ENCODE results near the gene SLK.

SLK gene

DNA sequence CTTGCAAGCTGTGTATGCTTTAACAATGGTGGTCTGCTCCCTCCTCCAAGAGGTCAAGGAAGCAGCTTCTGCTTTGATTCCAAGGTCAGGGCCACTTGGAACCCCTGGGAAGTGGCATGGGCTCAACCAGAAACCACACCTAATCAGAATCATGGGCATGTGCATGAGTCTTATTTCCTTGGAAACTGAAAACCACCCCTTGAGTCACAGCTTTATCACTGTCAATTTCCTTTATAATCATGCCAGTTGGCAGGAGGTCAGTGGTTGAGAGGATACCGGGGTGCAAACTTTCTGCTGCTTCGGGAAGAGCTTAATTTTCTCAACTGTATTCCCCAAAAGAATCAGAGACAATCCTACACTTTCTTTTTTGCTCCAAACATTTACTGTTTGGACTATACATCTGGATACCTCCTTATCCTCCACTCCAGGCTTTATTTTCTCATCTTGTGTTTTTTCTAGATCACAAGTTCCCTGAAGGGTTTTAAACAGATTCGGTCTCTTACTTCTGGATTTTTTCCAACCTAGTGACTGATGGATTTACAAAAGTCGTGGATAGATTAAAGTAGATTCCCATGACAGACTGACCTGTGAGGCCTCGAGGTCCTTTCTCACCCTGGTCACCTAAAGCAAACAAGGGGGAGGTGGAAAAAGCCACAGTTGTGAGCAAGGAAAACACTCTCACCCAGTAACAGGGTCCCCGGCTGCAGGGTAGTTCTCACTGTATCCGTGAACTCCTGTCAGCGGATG lies 82.7 kb downstream of the SLK start:
- in situ Hi-C loops (cut with HindIII; ENCODE audit: low sequenced_read_pairs): no loop called here
- TF ChIP-seq, protein P1, sequence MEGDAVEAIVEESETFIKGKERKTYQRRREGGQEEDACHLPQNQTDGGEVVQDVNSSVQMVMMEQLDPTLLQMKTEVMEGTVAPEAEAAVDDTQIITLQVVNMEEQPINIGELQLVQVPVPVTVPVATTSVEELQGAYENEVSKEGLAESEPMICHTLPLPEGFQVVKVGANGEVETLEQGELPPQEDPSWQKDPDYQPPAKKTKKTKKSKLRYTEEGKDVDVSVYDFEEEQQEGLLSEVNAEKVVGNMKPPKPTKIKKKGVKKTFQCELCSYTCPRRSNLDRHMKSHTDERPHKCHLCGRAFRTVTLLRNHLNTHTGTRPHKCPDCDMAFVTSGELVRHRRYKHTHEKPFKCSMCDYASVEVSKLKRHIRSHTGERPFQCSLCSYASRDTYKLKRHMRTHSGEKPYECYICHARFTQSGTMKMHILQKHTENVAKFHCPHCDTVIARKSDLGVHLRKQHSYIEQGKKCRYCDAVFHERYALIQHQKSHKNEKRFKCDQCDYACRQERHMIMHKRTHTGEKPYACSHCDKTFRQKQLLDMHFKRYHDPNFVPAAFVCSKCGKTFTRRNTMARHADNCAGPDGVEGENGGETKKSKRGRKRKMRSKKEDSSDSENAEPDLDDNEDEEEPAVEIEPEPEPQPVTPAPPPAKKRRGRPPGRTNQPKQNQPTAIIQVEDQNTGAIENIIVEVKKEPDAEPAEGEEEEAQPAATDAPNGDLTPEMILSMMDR (IDR thresholded peaks at IDR 0.05; ENCODE audit: low read depth, low read length): no peak
- peak; percentile 67 for DNase-seq (ENCODE audit: low read depth, low spot score)
- H3K4me3 ChIP-seq (ENCODE audit: low read depth, low read length): no peak overlapping the region

DNA sequence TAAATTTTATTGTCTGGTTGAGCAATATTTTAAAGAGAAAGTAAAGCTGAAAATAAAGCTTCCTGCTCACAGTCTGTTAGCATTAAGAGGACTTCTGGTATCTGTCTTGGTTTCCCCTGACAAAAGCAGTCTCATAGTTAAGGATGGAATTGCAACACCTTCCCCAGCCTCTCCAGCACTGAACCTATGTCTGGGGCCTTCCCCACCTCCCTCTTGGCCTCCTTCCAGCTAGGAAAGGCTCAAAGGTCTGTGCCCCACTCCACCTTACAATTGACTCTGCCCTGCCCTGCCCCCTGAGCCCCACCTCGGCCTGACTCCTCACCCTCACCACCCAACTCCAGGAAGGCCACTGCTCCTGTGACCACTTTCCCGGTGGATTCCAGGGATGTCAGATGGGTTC lies 85.5 kb downstream of the SLK start:
- in situ Hi-C loops (cut with HindIII; ENCODE audit: low sequenced_read_pairs): no loop called here
- DNase-seq (ENCODE audit: low read depth, low spot score): no peak
- no peak overlapping the region for H3K4me3 ChIP-seq (ENCODE audit: low read depth, low read length)
- TF ChIP-seq, protein P1 (IDR thresholded peaks at IDR 0.05; ENCODE audit: low read depth, low read length): no peak

DNA sequence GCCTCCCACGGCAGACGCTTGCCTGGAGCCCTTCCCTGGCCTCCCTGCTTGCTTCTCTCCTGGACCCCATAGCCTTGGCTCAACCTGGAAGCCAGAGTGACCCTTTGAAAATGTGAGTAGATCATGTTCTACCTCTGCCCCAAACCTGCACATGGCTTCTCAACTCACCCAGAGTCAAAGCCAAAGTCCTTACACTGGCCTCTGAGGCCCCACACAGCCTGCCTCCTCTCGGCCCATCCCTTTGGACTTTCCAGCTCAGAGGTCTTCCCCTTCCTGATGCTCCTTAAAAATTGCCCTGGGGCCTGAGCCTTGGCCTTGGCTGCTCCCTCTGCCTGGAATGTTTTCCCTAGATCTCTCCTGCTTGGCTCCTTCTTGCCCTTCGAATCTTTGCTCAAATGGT lies 86.3 kb downstream of the SLK start:
- in situ Hi-C loops (cut with HindIII; ENCODE audit: low sequenced_read_pairs): no loop called here
- H3K4me3 ChIP-seq (ENCODE audit: low read depth, low read length): no peak overlapping the region
- no peak for DNase-seq (ENCODE audit: low read depth, low spot score)
- TF ChIP-seq, protein P1 (IDR thresholded peaks at IDR 0.05; ENCODE audit: low read depth, low read length): no peak

DNA sequence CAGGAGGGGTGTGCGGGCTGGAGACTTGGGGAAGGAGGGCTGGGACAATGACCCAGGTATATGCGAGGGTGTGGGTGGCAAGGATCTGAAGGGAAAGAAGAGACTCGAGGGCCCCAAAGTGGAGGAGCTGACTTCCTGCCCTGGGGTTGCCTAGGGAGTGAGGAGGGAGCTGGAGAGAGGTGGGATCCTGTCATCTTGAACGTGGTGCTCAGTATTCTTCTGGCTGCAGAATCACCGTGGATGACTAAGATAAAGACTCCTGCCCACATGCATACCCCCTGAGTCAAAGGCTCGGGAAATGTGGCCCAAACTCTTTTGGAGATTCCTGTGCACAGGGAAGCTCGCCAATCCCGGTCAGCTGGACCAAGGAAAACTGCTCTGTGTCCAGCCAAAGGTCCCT lies 87.5 kb downstream of the SLK start:
- peak; percentile 23 for DNase-seq (ENCODE audit: low read depth, low spot score)
- in situ Hi-C loops (cut with HindIII; ENCODE audit: low sequenced_read_pairs): no loop called here
- TF ChIP-seq, protein P1 (IDR thresholded peaks at IDR 0.05; ENCODE audit: low read depth, low read length): no peak
- no peak overlapping the region for H3K4me3 ChIP-seq (ENCODE audit: low read depth, low read length)

DNA sequence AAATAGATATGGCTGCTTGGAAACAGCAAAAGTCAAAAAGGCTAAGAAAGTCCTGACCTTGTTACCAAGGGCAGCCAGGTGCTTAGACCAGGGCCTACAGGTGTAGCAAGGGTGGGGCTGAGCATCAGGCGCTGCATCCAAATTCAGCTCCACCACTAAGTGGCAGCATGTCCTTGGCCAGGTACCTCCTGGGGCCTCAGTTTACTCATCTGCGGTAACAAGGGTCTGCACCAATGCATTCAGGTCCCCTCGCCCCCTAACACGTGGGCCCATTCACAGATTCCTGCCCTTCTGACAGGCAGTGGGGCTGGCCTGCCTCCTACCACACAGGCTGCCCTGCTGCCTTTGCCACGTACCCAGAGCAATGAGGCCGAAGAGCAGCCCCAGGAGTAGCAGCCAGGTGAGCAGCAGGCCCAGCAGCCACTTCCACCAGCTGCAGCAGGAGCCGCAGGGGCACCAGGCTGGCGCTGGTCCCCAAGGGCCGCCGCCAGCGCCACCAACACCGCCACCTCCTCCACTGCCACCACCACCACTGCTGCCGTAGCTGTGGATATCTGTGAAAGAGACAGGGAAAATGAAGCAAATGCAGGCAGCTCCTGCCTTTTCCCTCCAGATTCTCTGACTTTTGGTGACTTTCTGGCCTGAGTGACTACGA lies 89.8 kb downstream of the SLK start:
- H3K4me3 ChIP-seq (ENCODE audit: low read depth, low read length): no peak overlapping the region
- in situ Hi-C loops (cut with HindIII; ENCODE audit: low sequenced_read_pairs): no loop called here
- no peak for DNase-seq (ENCODE audit: low read depth, low spot score)
- TF ChIP-seq, protein P1 (IDR thresholded peaks at IDR 0.05; ENCODE audit: low read depth, low read length): no peak

DNA sequence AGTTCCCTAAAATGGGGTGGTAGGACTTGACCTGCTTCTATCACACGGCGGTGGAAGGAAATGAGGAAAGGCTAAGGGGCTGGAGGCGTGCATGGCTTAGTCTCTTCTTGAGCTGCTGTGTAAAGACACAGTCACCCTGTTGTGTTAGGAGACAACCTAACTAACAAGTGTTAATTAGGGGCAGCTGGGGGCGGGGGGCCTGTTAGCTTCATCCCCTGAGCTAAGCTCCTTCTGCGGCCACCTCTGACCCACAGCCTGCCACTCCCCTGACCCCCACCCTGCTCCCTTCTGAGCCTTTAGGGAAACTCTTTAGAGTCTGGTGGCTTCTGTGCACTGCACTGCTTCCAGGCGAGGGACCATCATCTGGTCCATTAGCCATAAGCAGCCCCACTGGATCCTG lies 90.8 kb downstream of the SLK start:
- DNase-seq (ENCODE audit: low read depth, low spot score): no peak
- H3K4me3 ChIP-seq (ENCODE audit: low read depth, low read length): no peak overlapping the region
- TF ChIP-seq, protein P1 (IDR thresholded peaks at IDR 0.05; ENCODE audit: low read depth, low read length): no peak
- in situ Hi-C loops (cut with HindIII; ENCODE audit: low sequenced_read_pairs): no loop called here

All from astrocyte of the spinal cord (primary cell).